ENCODE measurements around the gene ZNF23.

Gene ZNF23

DNA sequence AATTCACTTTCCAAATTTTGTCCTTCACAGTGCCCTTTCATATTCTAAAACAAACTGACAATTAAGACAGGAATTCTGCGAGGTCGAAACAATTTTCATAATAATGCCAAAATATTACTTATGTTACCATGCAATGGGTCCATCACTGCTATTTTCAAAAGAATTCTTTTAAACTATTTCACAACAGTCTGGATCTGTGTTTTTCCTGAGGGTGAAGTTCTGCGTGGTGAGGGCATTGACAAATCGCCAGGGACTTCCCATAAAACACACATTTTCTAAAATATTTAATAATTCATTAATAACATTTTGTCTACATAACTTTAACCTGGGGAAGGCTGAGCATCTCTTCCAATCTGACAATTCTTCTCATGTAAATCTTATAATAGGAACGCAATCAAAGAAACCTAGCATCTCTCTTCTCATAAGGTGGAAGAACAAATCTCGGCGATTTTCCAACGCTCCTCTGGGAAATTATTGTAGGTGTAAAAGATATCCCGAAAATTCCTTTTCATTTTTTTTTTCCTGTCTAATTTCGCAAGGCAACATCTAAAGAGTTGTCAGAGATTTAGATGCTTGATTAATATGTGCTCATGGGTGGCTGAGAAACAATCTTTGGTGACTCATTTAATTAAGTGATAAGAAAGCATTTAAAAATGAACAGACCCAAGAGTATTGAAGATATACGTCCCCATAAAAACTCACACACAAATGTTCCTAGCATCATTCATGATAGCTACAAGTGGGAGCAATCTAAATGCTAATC lies 62.1 kb downstream of the ZNF23 start:
- DNase-seq (ENCODE audit: low read depth in 3 of 3, low spot score in 1 of 3), result no peak
